HepG2 (cell line): ENCODE data around the gene CEP63. TPM values are rescaled to one million over a fixed set of nuclear protein-coding genes. Genes with fewer than 3 reads are reported as not detected.

Experiments
- ATAC-seq: fragments of 200-7000 bp; cut with Tn5 transposase; 3 replicates; pipeline ENCODE4 v1.9.1; 2020; ENCODE audit warnings: mild to moderate bottlenecking, moderate library complexity
- BruUV-seq: library from RNA; stranded (reverse); fragments of 400-500 nt; replicated peaks from 2 replicates; lab custom pipeline; 2021; lab: Mats Ljungman, UMichigan
- CTCF ChIA-PET: fragments of 300-600 bp; formaldehyde crosslinking; extraction: SDS; loops from one replicate; lab custom pipeline; 2021; ENCODE audit warnings: low total read pairs, inconsistent platforms, low intra/inter-chr PET ratio; lab: Yijun Ruan, JAX
- POLR2A ChIA-PET: fragments of 350-600 bp; sonication (Branson Sonifier 250); formaldehyde crosslinking; loops from one replicate; lab custom pipeline; 2020; ENCODE audit warnings: antibody characterized with exemption, inconsistent platforms; lab: Yijun Ruan, JAX
- DNase-seq: peaks from one replicate; pipeline ENCODE4 v3.0.0-alpha.2; 2015; ENCODE audit warnings: low spot score
- FAIRE-seq: peaks from 3 replicates; lab custom pipeline; 2011; peaks lifted over from hg19 to GRCh38; lab: Jason Lieb, UNC
- H2AFZ ChIP-seq: one replicate; pipeline ENCODE4 v1.6.1; 2011; ENCODE audit warnings: low read length, inconsistent platforms
- H3K27ac ChIP-seq: fragments of 300-600 bp; 3 replicates; pipeline ENCODE4 v1.8.0; 2011; ENCODE audit warnings: mixed run types, mild to moderate bottlenecking, mixed read lengths, low read length, inconsistent platforms; ENCODE audit not compliant: insufficient read depth; ENCODE audit errors: extremely low read length
- H3K27me3 ChIP-seq, 2 experiments: fragments of 200-600 bp in 1 of 2; 2 replicates in 1 of 2; 3 replicates in 1 of 2; pipeline versions ENCODE4 v1.6.0 to v1.8.0; 2011; ENCODE audit warnings: low read length in 2 of 2, mild to moderate bottlenecking in 2 of 2, moderate library complexity in 2 of 2, inconsistent platforms in 1 of 2; ENCODE audit not compliant: insufficient read depth in 2 of 2, control insufficient read depth in 1 of 2
- H3K36me3 ChIP-seq, 2 experiments: fragments of 200-600 bp in 1 of 2; replicated peaks in 1 of 2; 2 replicates in 1 of 2; 3 replicates in 1 of 2; pipeline versions ENCODE4 v1.5.1 to v1.8.0; 2011; ENCODE audit warnings: low read length in 2 of 2, inconsistent platforms in 1 of 2; ENCODE audit not compliant: insufficient read depth in 2 of 2, control insufficient read depth in 1 of 2
- H3K4me1 ChIP-seq: 2 replicates; pipeline ENCODE4 v1.5.1; 2012; ENCODE audit warnings: low read length, inconsistent platforms; ENCODE audit not compliant: insufficient read depth
- H3K4me2 ChIP-seq: 2 replicates; pipeline ENCODE4 v1.6.0; 2011; ENCODE audit warnings: low read depth, low read length, inconsistent platforms
- H3K4me3 ChIP-seq, 3 experiments: fragments of 200-600 bp in 1 of 3; sonication (generic), shearing (Covaris generic) in 1 of 3; replicated peaks in 1 of 3; 2 replicates each; pipeline ENCODE4 v1.5.1; 2011 to 2016; ENCODE audit warnings: low read length in 3 of 3, inconsistent platforms in 2 of 3, low read depth in 2 of 3, mild to moderate bottlenecking in 2 of 3, control low read depth in 1 of 3, mixed read lengths in 1 of 3; ENCODE audit not compliant: insufficient read depth in 1 of 3
- H3K79me2 ChIP-seq: one replicate; pipeline ENCODE4 v1.6.1; 2011; ENCODE audit warnings: low read length, inconsistent platforms; ENCODE audit not compliant: insufficient read depth
- H3K9ac ChIP-seq: 2 replicates; pipeline ENCODE4 v1.6.0; 2011; ENCODE audit warnings: mild to moderate bottlenecking, low read depth, low read length, inconsistent platforms; ENCODE audit not compliant: insufficient read depth
- H3K9me3 ChIP-seq: 2 replicates; pipeline ENCODE4 v1.5.1; 2012; ENCODE audit warnings: mild to moderate bottlenecking, low read length
- H4K20me1 ChIP-seq: 2 replicates; pipeline ENCODE4 v1.6.0; 2011; ENCODE audit warnings: inconsistent platforms, mild to moderate bottlenecking, low read length, moderate library complexity; ENCODE audit not compliant: insufficient read depth
- CSRNP2 ChIP-seq: sonication (generic); formaldehyde crosslinking; conservative IDR thresholded peaks from 2 replicates; pipeline ENCODE4 v1.8.0; 2022; ENCODE audit warnings: low read depth, missing genetic modification reagents
- FLYWCH1 ChIP-seq: sonication (generic); formaldehyde crosslinking; IDR thresholded peaks from 2 replicates; pipeline ENCODE4 v1.8.1; 2023; ENCODE audit warnings: mild to moderate bottlenecking, missing genetic modification reagents
- HMG20B ChIP-seq: conservative IDR thresholded peaks from 2 replicates; pipeline ENCODE4 v1.6.1; 2016; ENCODE audit warnings: missing genetic modification reagents, missing compliant biosample characterization
- SNAPC5 ChIP-seq: sonication (generic); formaldehyde crosslinking; IDR thresholded peaks from 2 replicates; pipeline ENCODE4 v1.8.1; 2023; ENCODE audit warnings: mild to moderate bottlenecking, missing genetic modification reagents, borderline replicate concordance
- ZNF3 ChIP-seq: IDR thresholded peaks from 2 replicates; pipeline ENCODE4 v1.7.0; 2017; ENCODE audit warnings: inconsistent platforms
- ZNF329 ChIP-seq: sonication (generic); formaldehyde crosslinking; IDR thresholded peaks from 2 replicates; pipeline ENCODE4 v1.9.0; 2021; ENCODE audit warnings: low read depth, mild to moderate bottlenecking, missing genetic modification reagents
- ZNF407 ChIP-seq: sonication (generic); formaldehyde crosslinking; IDR thresholded peaks from one replicate; pipeline ENCODE4 v1.5.1; 2020; ENCODE audit warnings: mild to moderate bottlenecking, missing genetic modification reagents; ENCODE audit errors: not compliant biosample characterization
- ZNF580 ChIP-seq: IDR thresholded peaks from 2 replicates; pipeline ENCODE4 v1.6.1; 2016; ENCODE audit warnings: low read depth, borderline replicate concordance
- WGBS: methylation state at CpG from one replicate; pipeline ENCODE4 v1.1.6; 2017; ENCODE audit warnings: low lambda C conversion rate; 5-methylcytosine and 5-hydroxymethylcytosine counted together
- in situ Hi-C: cut with HindIII; loops from 2 replicates; pipeline ENCODE4 v1.10.0; 2017; ENCODE audit warnings: low pct_unique_long_range_greater_than_20kb; ENCODE audit not compliant: extremely low pct_ligation_motif_present
- intact Hi-C: fragments of 100-400 bp; cut with micrococcal nuclease; formaldehyde crosslinking; loops from one replicate; pipeline ENCODE4 v1.10.0; 2022; ENCODE audit not compliant: unreplicated experiment
- polyA plus RNA-seq, 8 experiments: library from polyadenylated mRNA; depleted of rRNA in 3 of 8; stranded (reverse) in 7 of 8; unstranded in 1 of 8; fragments of >200 nt; fragmentation: Illumina TruSeq in 4 of 8; extraction: Trizol in 4 of 8; gene quantifications; 2 replicates each; pipeline versions ENCODE4 v1.2.1 to v1.2.3, GENCODE V29; 2011 to 2016; ENCODE audit warnings: low read depth in 4 of 8, missing spikeins in 1 of 8, mixed read lengths in 1 of 8; ENCODE audit not compliant: insufficient read depth in 1 of 8
- total RNA-seq, 5 experiments: library from RNA; depleted of rRNA; stranded (reverse); fragments of >200 nt; fragmentation: Illumina TruSeq; extraction: Trizol; gene quantifications; 2 replicates each; pipeline ENCODE4 v1.2.3, GENCODE V29; 2016; ENCODE audit warnings: low read depth in 1 of 5

CEP63 gene
- total and polyA plus RNA-seq, 2 of the 13 experiments (the other 11 are each of a cell fraction or from before 2014, with no cell fraction given) = 7.2 to 18.4 TPM

- no peak overlapping the region for H3K4me2 ChIP-seq
- no peaks in the 10 kb centered on the region for H3K9me3 ChIP-seq
- no TSS peak for BruUV-seq
- H3K27ac ChIP-seq = no peak overlapping the region
- WGBS = 29% methylated on average over 3 of the region's 3 CpGs
- intact Hi-C loops = no loop called here
- H4K20me1 ChIP-seq = no peaks in the 10 kb centered on the region
- no peak overlapping the region for H2AFZ ChIP-seq
- FAIRE-seq = no peak
- no peaks in the 10 kb centered on the region for H3K27me3 ChIP-seq
- TF ChIP-seq ZNF580 (no peak), CSRNP2 (CRISPR knock-in tag) (no peak), SNAPC5 (CRISPR knock-in tag) (no peak), ZNF329 (CRISPR knock-in tag) (no peak), HMG20B (CRISPR knock-in tag) (no peak)
- TF ChIP-seq, all 625 proteins: peak for 0
- Histone ChIP-seq H3K9ac (no peak overlapping the region), H3K36me3 (no peaks in the 10 kb centered on the region), H3K4me3 (no peak overlapping the region), H3K4me1 (peaks cover 9% of the 10 kb centered on the region; the same call in 1 of the 2 replicates), H3K79me2 (no peaks in the 10 kb centered on the region)
- no peak for DNase-seq
- CTCF ChIA-PET = no interaction called here
- in situ Hi-C loops = no loop called here
- POLR2A ChIA-PET = no interaction called here
- no peak for ATAC-seq
Observed at GRCh38 chr3:134579141-134579665, 93.3 kb downstream of the CEP63 start.

GRCh38 chr3:134590766-134591165 is 104.9 kb downstream of the CEP63 start:
- ChIA-PET POLR2A (no interaction called here), CTCF (no interaction called here)
- Histone ChIP-seq H2AFZ (no peak overlapping the region), H3K4me3 (no peak overlapping the region), H3K9ac (no peak overlapping the region), H3K79me2 (no peaks in the 10 kb centered on the region), H3K27ac (no peak overlapping the region), H3K9me3 (no peaks in the 10 kb centered on the region), H4K20me1 (no peaks in the 10 kb centered on the region), H3K27me3 (peaks cover 1 to 6% of the 10 kb centered on the region in 2 experiments; a peak in 2 of 5 replicates), H3K4me1 (no peaks in the 10 kb centered on the region), H3K36me3 (no peaks in the 10 kb centered on the region), H3K4me2 (no peak overlapping the region)
- no peak for ATAC-seq
- in situ Hi-C loops (no loop called here), intact Hi-C loops (no loop called here)
- no peak for FAIRE-seq
- no TSS peak for BruUV-seq
- DNase-seq = no peak
- TF ChIP-seq FLYWCH1 (no peak), ZNF407 (CRISPR knock-in tag) (no peak), ZNF3 (CRISPR knock-in tag) (no peak)
